IMR-90 (cell line): ENCODE measurements around the gene PARD3. TPM values are rescaled to one million over a fixed set of nuclear protein-coding genes. Genes with fewer than 3 reads are reported as not detected.

Experiments used
- ATAC-seq: fragments of 200-7000 bp; cut with Tn5 transposase; 2 replicates; pipeline ENCODE4 v1.9.1; 2020; ENCODE audit warnings: low read depth, mild to moderate bottlenecking, moderate library complexity
- BruUV-seq: library from RNA; stranded (reverse); fragments of 400-500 nt; replicated peaks from 2 replicates; lab custom pipeline; 2021; lab: Mats Ljungman, UMichigan
- CTCF ChIA-PET: fragments of 300-600 bp; formaldehyde crosslinking; extraction: SDS; loops from one replicate; lab custom pipeline; 2021; ENCODE audit warnings: antibody characterized with exemption; lab: Yijun Ruan, JAX
- POLR2A ChIA-PET: fragments of 300-600 bp; sonication (Branson Sonifier 250); formaldehyde crosslinking; loops from one replicate; lab custom pipeline; 2022; ENCODE audit warnings: antibody characterized with exemption; ENCODE audit not compliant: unreplicated experiment; lab: Charles Lee
- DNase-seq: peaks from one replicate; pipeline ENCODE4 v3.0.0; 2013
- H2AFZ ChIP-seq: replicated peaks from 2 replicates; pipeline ENCODE3; 2013; ENCODE audit warnings: low read length, mild to moderate bottlenecking; ENCODE audit not compliant: poor library complexity
- H2AK5ac ChIP-seq: 2 replicates; pipeline ENCODE4 v1.6.1; 2013; ENCODE audit warnings: low read depth, low read length, inconsistent platforms
- H2AK9ac ChIP-seq: replicated peaks from 2 replicates; pipeline ENCODE3; 2013; ENCODE audit warnings: mild to moderate bottlenecking, low read depth, low read length, moderate library complexity; ENCODE audit not compliant: poor library complexity
- H2BK120ac ChIP-seq: 2 replicates; pipeline ENCODE4 v1.6.1; 2013; ENCODE audit warnings: low read depth, low read length, inconsistent platforms
- H2BK15ac ChIP-seq: 3 replicates; pipeline ENCODE4 v1.6.1; 2013; ENCODE audit warnings: low read depth, low read length, inconsistent platforms
- H2BK20ac ChIP-seq: 2 replicates; pipeline ENCODE4 v1.6.1; 2013; ENCODE audit warnings: low read depth, mild to moderate bottlenecking, inconsistent platforms, low read length, moderate library complexity
- H2BK5ac ChIP-seq: 2 replicates; pipeline ENCODE4 v1.6.1; 2013; ENCODE audit warnings: mild to moderate bottlenecking, low read depth, low read length, inconsistent platforms; ENCODE audit not compliant: poor library complexity, severe bottlenecking
- H3K14ac ChIP-seq: replicated peaks from 2 replicates; pipeline ENCODE4 v1.6.1; 2013; ENCODE audit warnings: low read depth, low read length, inconsistent platforms
- H3K18ac ChIP-seq: 2 replicates; pipeline ENCODE4 v1.6.1; 2013; ENCODE audit warnings: low read depth, low read length, control low read depth
- H3K23ac ChIP-seq: 2 replicates; pipeline ENCODE4 v1.6.1; 2013; ENCODE audit warnings: low read depth, low read length, inconsistent platforms
- H3K27ac ChIP-seq: 2 replicates; pipeline ENCODE4 v1.5.1; 2013; ENCODE audit warnings: mild to moderate bottlenecking, control low read depth, low read length; ENCODE audit not compliant: insufficient read depth
- H3K27me3 ChIP-seq: 2 replicates; pipeline ENCODE4 v1.6.1; 2013; ENCODE audit warnings: low read length; ENCODE audit not compliant: control insufficient read depth, insufficient read depth
- H3K36me3 ChIP-seq: 2 replicates; pipeline ENCODE4 v1.6.1; 2013; ENCODE audit warnings: low read length, mixed read lengths; ENCODE audit not compliant: control insufficient read depth, insufficient read depth
- H3K4ac ChIP-seq: 2 replicates; pipeline ENCODE4 v1.6.1; 2013; ENCODE audit warnings: low read depth, low read length, inconsistent platforms
- H3K4me1 ChIP-seq: 2 replicates; pipeline ENCODE4 v1.6.1; 2013; ENCODE audit warnings: low read length, mixed read lengths; ENCODE audit not compliant: control insufficient read depth, insufficient read depth
- H3K4me2 ChIP-seq: 2 replicates; pipeline ENCODE4 v1.6.1; 2013; ENCODE audit warnings: low read depth, mild to moderate bottlenecking, control low read depth, low read length, moderate library complexity
- H3K4me3 ChIP-seq: 2 replicates; pipeline ENCODE4 v1.5.1; 2013; ENCODE audit warnings: low read depth, mild to moderate bottlenecking, control low read depth, low read length, moderate library complexity; ENCODE audit not compliant: insufficient read depth
- H3K56ac ChIP-seq: 2 replicates; pipeline ENCODE4 v1.6.1; 2013; ENCODE audit warnings: low read length, inconsistent platforms; ENCODE audit not compliant: insufficient read depth; ENCODE audit errors: extremely low read depth
- H3K79me1 ChIP-seq, 2 experiments: 2 replicates each; pipeline ENCODE4 v1.6.1; 2013; ENCODE audit warnings: low read length in 2 of 2, inconsistent platforms in 1 of 2, low read depth in 1 of 2
- H3K9ac ChIP-seq: 2 replicates; pipeline ENCODE4 v1.6.1; 2013; ENCODE audit warnings: low read depth, low read length, control low read depth
- H3K9me1 ChIP-seq: 2 replicates; pipeline ENCODE4 v1.6.1; 2013; ENCODE audit warnings: low read length, inconsistent platforms; ENCODE audit not compliant: insufficient read depth
- H3K9me3 ChIP-seq: 2 replicates; pipeline ENCODE4 v1.6.1; 2013; ENCODE audit warnings: low read length; ENCODE audit not compliant: control insufficient read depth, insufficient read depth
- H4K20me1 ChIP-seq: 2 replicates; pipeline ENCODE4 v1.6.1; 2013; ENCODE audit warnings: low read length, inconsistent platforms; ENCODE audit not compliant: insufficient read depth
- H4K5ac ChIP-seq: 2 replicates; pipeline ENCODE4 v1.6.1; 2013; ENCODE audit warnings: mild to moderate bottlenecking, low read depth, low read length, control low read depth
- H4K8ac ChIP-seq, 2 experiments: 2 replicates each; pipeline ENCODE4 v1.6.1; 2013; ENCODE audit warnings: low read depth in 2 of 2, low read length in 2 of 2, control low read depth in 1 of 2, inconsistent platforms in 1 of 2
- H4K91ac ChIP-seq: 2 replicates; pipeline ENCODE4 v1.6.1; 2013; ENCODE audit warnings: low read depth, low read length, inconsistent platforms; ENCODE audit not compliant: insufficient read depth
- MAZ ChIP-seq: IDR thresholded peaks from 2 replicates; pipeline ENCODE4 v1.6.1; 2012; ENCODE audit warnings: low read depth, mild to moderate bottlenecking, low read length, improper control_type of control experiment, moderate library complexity, borderline replicate concordance
- WGBS, 2 experiments: methylation state at CpG; one replicate each; pipeline versions ENCODE4 v1.1.5 to v1.1.7; 2013; ENCODE audit warnings: missing lambda C conversion rate in 2 of 2; ENCODE audit not compliant: insufficient read length in 1 of 2; ENCODE audit errors: extremely low coverage in 2 of 2; 5-methylcytosine and 5-hydroxymethylcytosine counted together
- dilution Hi-C: fragments of 300-500 bp; cut with HindIII; formaldehyde crosslinking; loops from one replicate; pipeline ENCODE4 v1.14.3; 2018; ENCODE audit warnings: low sequenced_read_pairs; ENCODE audit not compliant: unreplicated experiment
- in situ Hi-C: fragments of 300-500 bp; cut with MboI; formaldehyde crosslinking; loops from 3 replicates; pipeline ENCODE4 v1.14.3; 2019; ENCODE audit warnings: low sequenced_read_pairs, inconsistent platforms, mixed read lengths
- intact Hi-C: fragments of 100-400 bp; cut with micrococcal nuclease; formaldehyde crosslinking; loops from 2 replicates; pipeline ENCODE4 v1.10.0; 2022
- polyA plus RNA-seq, 3 experiments: library from polyadenylated mRNA; depleted of rRNA; stranded (reverse); fragments of >200 nt; gene quantifications; 2 replicates each; pipeline ENCODE4 v1.2.3, GENCODE V29; 2012; ENCODE audit warnings: low replicate concordance in 1 of 3
- total RNA-seq: library from RNA; depleted of rRNA; stranded (reverse); fragments of >200 nt; gene quantifications from 2 replicates; pipeline ENCODE4 v1.2.3, GENCODE V29; 2012

Gene PARD3
- total and polyA plus RNA-seq, 2 of the 4 experiments (the other 2 are of a cell fraction) = 14.6 to 37.5 TPM

DNA sequence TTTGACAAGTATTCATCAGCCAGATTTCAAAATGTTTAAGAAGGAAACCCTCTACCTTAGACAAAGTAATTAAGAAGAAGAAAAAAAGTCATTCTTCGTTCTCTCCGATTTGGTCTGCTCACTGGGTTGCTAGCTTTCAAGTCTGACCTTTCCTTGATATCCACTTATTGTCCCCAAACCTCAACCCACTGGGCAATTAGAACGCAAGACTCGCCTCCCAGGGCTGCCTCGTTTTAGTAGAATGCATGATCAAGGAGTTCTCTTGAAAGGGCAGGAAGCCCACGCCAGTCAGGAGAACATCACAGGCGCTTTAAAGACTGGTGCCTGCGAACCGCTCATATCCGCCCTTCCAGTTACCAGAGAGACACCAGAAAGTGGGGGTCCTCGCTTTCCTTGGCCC lies 637.7 kb downstream of the PARD3 start:
- Histone ChIP-seq H3K18ac (no peak overlapping the region), H3K56ac (no peak overlapping the region), H2AK9ac (no peak overlapping the region), H4K20me1 (no peaks in the 10 kb centered on the region), H2AFZ (no peak overlapping the region), H2BK15ac (no peak overlapping the region), H3K9me3 (no peaks in the 10 kb centered on the region), H4K5ac (no peak overlapping the region), H3K4ac (no peak overlapping the region), H4K91ac (no peak overlapping the region), H3K14ac (no peak overlapping the region), H3K9me1 (peaks cover 5% of the 10 kb centered on the region; the same call in 1 of the 2 replicates), H3K27me3 (no peaks in the 10 kb centered on the region), H3K23ac (no peak overlapping the region), H4K8ac (no peak overlapping the region), H3K4me3 (no peak overlapping the region), H3K4me2 (no peak overlapping the region), H3K36me3 (no peaks in the 10 kb centered on the region), H3K79me1 (no peaks in the 10 kb centered on the region), H2BK120ac (no peak overlapping the region), H2AK5ac (no peak overlapping the region), H2BK20ac (no peak overlapping the region), H3K27ac (no peak overlapping the region), H2BK5ac (no peak overlapping the region), H3K9ac (no peak overlapping the region), H3K4me1 (0 out of 2 replicates have a peak, but pooled peaks cover 1% of the 10 kb centered on the region)
- BruUV-seq = no TSS peak
- WGBS, 2 experiments = 75% methylated on average over 6 of the region's 11 CpGs; no CpG with 5 or more reads in 1 of the 2 experiments
- intact Hi-C loops (no loop called here), in situ Hi-C loops (no loop called here), dilution Hi-C loops (no loop called here)
- TF ChIP-seq MAZ = no peak
- ChIA-PET CTCF (no interaction called here), POLR2A (no interaction called here)
- ATAC-seq = no peak
- no peak for DNase-seq
